HG02642 (cell line): Measurements from ENCODE around the gene PPIL1.

ENCODE experiments used
- ATAC-seq: cut with Tn5 transposase; IDR thresholded peaks from one replicate; pipeline ENCODE4 v1.9.1; 2021; ENCODE audit warnings: mild to moderate bottlenecking; ENCODE audit not compliant: unreplicated experiment, poor library complexity

Gene PPIL1

GRCh38 chr6:36890112-36890663 is 15.6 kb upstream of the PPIL1 start:
- no peak for ATAC-seq

DNA sequence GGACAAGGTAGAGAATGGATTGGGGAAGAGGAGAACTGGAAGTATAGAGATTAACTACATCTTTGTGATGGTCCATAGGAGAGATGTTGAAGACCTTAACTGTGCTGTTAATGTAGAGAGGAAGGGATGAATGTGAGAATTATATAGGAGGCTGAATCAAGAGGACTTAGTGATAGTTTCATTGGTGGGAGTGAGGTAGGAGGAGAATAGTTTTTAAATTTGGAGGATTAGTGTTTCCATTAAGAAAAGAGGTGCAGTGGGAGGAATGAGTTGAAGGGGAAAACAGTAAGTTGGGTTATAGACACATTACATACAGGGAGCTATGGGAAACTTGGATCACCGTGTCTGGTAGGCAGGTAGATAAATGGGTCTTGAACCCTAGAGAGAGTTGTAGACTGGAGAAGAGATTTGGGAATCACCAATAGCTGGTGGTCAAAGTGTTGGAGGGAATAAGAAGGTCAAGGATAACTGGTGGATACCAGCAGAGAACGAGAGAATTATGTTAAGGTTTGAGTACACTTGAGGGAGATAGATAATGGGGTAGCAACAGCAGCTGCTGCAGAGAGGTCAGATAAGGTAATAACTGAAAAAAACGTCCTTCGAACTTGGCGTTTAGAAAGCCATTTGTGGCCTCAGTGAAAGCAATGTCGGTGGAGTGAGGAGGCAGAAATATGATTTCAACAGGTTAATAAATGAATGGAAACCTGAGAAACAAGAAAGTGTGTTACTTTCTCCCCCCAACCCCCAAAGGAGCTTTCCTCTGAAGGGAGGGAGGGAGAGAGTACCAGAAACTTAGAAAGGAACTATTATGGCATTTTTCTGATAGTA is 14.3 kb upstream of the PPIL1 start:
- ATAC-seq: no peak

DNA sequence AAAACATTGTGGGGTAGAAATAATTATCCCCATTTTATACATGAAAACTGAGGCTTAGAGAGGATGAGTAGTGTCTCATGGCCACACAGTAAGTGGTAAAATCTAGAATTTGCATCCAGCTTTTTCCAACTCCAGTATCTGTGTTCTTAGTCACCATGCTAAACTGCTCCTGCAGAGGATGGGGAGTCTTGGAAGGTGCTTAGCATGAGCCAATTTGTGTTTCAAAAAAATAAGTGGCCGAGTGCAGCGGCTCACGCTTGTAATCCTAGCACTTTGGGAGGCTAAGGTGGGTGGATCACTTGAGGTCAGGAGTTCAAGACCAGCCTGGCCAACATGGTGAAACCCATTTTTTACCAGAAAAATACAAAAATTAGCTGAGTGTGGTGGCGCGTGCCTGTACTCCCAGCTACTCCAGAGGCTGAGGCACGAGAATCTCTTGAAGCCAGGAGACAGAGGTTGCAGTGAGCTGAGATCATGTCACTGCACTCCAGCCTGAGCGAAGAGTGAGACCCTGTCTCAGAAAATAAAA is 13.6 kb upstream of the PPIL1 start:
- ATAC-seq: no peak

GRCh38 chr6:36886950-36887618 is 12.5 kb upstream of the PPIL1 start:
- no peak for ATAC-seq

GRCh38 chr6:36885461-36886401 is 11.1 kb upstream of the PPIL1 start, which contains the start of gene C6orf89:
Gene C6orf89, plus strand, starts transcription at chr6:36885952. Its CDS starts 13,493 bp downstream, at chr6:36899445.
- peak; percentile 99 for ATAC-seq

GRCh38 chr6:36884610-36885009 is 10.0 kb upstream of the PPIL1 start:
- ATAC-seq: no peak

GRCh38 chr6:36875250-36875633 is 639 bp upstream of the PPIL1 start:
- no peak for ATAC-seq

DNA sequence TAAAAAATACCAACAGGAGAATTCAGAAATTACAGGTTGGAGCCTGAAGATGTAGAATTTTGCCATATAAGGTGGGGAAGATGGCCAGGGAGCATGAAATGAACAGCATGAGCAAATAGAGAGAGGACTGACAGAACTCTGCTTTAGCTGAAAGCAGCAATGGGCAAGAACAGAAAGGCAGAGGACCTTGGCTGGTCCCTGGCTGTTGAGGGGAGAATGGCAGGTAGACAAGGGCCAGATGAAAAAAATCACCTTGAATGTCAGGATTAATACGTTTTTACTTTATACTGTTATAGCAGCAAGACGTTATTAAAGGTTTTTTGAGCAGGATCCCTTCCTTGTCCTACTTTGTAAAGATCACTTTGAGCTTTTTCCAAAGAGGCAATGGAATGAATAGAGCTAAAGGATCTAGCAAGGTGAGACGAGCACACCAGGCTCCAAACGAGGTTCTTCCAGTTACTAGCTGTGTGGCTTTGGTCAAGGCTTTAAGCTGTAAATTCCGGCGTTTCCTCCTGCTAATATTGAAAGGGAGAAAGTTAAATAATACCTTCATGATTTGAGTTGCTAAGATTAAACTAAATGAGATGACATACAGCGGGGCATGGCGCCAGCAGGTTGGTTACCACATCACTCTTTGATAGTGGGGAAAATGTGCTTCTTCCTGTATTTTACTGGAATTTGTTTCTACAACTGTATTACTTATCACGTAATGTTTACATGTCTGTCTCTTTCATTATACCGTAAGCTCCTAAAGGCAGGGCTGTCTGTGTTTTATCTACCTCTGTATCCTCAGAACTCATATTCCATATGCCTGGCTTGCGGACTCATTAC is 776 bp downstream of the PPIL1 start:
- ATAC-seq: no peak

DNA sequence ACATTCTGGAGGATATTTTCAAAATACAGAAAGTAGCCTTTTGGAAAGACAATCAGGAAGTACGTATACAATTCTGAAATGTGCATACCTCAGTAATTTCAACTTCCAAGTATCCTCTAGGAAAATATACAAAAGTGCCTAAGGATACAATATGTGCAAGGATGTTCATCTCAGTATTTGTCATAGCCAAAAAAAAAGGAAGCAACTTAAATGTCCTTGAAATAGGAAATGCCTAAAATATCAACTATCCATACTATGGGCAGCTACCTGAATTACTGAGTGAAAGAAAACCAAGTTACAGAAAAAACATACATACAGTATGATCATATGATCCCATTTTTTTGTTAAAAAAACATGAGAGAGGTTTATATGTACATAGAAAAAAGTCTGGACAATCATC is 1.5 kb downstream of the PPIL1 start:
- no peak for ATAC-seq

- ATAC-seq: no peak
These were observed 2.9 kb downstream of the PPIL1 start for GRCh38 chr6:36871686-36872085.

DNA sequence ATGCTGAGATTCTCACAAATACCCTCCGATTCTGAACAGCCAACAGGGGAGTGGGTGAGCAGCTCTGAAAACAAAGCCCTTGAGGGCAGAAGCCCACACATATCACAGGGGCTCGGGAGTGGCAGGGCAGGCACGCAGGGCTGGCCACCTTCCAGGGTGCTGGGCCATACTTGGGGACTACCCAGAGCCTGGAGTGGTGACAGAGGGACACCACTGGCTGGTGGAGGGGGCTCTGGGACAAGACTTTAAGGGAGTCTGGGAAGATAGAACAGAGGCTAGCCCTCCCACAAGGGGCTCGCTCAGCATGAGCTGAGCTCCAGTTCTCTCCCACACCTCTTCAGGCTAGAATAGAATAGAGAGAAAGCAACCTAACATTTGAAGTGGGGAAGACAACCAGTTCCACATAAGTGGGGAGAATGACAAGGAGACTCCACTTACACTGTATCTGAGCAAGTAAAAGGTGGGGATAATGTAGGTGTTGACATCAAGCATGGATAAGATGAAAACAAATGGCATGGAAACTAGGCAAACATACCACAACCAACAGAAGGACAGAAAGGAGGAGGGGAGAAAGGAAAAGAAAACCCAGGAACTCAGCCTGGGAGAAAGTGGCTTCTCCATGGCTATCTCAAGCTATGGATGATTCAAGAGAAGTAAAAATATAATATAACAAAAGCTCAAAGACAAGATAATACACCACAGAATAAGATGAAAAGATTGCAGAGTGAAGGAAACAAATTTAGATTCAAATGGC is 7.0 kb downstream of the PPIL1 start:
- no peak for ATAC-seq

GRCh38 chr6:36865835-36866234 is 8.8 kb downstream of the PPIL1 start:
- ATAC-seq: no peak

- ATAC-seq: no peak
These were observed 10.7 kb downstream of the PPIL1 start for GRCh38 chr6:36863670-36864540.

DNA sequence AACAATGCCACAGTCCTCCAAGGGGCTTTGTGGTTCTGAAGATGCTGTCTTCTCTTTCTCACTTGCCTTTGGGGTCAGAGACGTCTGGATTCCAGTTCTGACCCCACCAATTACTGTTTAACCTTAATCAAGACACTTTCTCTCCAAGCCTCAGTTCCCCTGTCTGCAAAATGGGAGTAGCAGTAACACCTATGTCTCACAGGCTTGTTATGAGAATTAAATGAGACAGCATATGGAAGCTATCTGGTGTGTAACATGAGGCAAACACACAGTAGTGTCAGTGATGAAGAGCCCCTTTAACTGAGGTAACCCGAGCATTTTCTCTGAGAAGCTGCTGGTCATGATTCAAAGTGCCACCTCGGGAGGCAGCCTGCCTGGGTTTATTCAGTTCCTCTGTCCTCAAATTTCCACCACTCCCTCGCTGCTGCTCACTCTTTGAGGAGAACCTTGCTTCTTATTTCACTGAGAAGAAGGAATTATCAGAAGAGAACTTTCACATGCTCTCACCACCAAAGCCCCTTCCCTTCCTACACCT is 11.7 kb downstream of the PPIL1 start:
- no peak for ATAC-seq

DNA sequence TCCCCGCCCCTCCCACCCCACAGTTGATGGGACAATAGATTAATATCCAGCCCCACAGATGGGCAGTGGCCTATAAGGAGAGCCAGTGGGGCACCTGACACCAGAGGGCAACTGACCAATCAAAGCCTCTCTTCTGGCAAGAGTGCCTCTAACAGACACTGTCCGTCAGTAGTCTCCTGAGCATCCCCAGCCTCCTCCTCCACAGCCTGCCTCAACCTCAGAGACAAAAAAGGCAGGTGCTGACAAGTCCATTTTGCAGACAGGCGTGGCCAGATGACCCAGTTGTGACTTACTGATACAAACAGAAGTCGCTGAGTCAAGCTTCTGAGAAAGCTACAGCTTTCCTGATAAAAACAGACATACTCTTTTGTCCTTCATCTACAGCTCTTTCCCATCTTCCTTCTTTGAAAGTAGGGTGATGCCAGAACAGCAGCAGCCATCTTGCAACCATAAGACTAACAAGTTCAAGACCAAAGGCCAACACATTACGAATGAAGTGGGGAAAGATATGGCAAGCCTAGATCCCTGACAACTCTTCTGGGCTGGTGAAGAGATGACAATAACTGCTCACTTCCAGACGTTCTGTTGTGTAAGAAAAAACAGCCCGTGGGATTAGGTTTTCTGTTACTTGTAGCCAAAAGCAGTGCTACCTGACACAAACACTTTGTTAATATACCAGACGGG is 12.3 kb downstream of the PPIL1 start:
- ATAC-seq: no peak

- ATAC-seq: no peak
These were observed 14.5 kb downstream of the PPIL1 start for GRCh38 chr6:36860126-36860525.
